ENCODE results near the gene ITGAD.

The ITGAD gene

DNA sequence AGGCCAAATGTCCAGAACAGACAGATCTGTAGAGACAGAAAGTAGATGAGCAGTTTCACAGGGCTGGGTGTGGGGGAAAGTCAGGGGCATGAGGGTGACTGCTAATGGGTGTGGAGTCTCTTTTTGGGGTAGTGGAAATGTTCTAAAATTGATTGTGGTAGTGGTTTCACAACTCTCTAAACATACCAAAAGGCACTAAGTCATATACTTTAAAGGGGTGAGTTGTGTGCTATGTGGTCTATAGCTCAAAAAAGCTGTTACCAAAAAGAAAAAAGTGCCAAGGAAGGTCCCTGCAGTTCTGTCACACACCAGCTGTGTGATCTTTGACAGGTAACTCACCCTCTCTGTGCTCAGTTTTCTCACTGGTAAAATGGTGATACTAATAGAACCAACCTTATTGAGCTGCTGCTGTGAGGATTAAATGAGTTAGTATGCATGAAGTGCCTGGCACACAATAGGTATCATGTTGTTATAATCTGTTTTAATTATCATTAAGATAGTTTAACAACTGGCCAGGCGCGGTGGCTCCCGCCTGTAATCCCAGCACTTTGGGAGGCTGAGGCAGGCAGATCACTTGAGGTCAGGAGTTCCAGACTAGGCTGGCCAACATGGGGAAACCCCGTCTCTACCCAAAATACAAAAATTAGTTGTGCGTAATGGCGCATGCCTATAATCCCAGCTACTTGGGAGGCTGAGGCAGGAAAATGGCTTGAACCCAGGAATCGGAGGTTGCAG, 27.8 kb upstream of the ITGAD start:
- no peak for DNase-seq

DNA sequence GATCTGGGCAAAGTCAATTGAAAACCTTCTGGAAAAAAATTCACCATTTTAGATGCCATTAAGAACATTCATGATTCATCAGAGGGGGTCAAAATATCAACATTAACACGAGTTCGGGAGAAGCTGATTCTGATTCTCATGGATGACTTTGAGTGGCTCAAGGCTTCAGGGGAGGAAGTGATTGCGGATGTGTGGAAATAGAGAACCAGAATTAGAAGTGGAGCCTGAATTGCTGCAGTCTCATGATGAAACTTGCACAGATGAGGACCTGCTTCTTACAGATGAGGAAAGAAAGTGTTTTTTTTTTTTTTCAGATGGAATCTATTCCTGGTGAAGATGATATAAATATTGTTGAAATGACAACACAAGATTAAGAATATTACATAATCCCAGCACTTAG, 25.3 kb upstream of the ITGAD start:
- DNase-seq: no peak

GRCh38 chr16:31371008-31371407, 22.1 kb upstream of the ITGAD start:
- DNase-seq: no peak

- no peak for DNase-seq
These were observed 21.3 kb upstream of the ITGAD start for GRCh38 chr16:31371619-31372484.

DNA sequence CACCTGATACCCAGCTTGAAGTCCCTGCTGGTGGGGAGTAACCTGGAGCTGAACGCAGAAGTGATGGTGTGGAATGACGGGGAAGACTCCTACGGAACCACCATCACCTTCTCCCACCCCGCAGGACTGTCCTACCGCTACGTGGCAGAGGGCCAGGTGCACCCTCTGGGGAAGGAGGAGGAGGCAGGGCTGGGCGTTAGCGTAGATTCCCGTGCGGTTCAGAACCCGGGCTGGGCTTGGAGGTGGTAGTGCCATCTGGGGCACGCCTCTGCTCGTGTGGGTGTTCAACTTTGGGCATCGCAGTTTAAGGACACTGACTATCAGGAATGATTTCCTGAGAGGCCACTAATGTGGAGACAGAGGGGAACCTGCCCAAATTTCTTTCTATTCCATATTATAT, 19.9 kb upstream of the ITGAD start:
- DNase-seq: no peak

DNA sequence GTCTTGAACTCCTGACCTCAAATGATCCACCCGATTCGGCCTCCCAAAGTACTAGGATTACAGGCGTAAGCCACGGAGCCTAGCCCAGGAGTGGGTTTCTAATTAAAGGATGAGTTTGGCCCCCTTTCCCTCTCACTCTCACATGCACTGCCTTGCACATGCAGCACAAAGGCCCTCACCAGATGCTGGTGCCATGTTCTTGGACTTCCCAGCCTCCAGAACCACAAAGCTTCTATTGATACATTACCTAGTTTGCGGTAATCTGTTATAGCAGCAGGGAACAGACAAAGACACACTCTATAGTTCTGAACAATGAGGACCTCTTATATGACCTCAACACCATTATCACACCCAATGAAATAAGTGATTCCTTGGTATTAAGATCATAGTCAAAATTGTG, 17.9 kb upstream of the ITGAD start:
- no peak for DNase-seq

- no peak for DNase-seq
These were observed 16.4 kb upstream of the ITGAD start for GRCh38 chr16:31376705-31377104.

DNA sequence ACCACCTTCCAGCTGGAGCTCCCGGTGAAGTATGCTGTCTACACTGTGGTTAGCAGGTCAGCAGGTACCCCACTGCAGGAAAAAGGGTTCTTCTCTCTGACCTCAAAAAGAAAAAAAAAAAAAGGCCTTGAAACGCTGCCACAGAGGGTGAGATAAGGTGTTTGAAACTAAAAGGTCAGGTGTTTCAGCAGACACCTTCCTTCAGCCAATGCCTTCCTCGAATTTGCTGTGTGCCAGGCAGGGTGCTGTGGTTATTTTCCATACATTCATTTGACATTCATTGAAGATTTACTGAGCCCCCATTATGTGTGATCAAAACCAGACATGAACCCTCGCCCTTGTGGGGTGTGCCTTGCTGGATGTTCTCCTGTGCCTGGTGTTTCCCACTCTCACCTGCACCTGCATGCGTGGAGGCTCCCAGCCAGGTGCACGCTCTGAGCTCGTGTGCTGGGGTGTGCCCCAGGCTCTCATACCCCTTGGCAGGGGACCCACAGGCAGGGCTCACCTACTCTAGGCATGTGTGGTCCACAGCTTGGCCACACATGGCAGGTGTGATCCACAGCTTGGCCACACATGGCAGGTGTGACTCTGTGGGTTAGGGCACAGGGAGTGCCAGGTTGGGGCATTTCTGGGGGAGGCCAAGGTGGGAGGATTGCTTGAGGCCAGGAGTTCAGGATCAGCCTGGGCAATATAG, 15.8 kb upstream of the ITGAD start:
- DNase-seq: no peak

DNA sequence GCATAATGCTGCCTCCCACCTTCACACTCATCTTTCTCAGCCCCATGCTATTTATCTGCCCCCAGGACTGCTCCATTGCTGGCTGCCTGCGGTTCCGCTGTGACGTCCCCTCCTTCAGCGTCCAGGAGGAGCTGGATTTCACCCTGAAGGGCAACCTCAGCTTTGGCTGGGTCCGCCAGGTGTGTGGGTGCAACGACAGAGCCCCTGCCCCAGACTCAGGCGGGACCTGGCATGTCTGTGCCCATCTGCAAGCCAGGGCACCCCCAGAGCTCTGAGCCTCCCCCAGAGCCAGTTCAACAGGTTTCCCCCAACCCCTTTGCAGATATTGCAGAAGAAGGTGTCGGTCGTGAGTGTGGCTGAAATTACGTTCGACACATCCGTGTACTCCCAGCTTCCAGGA, 12.9 kb upstream of the ITGAD start:
- no peak for DNase-seq

GRCh38 chr16:31382485-31383161, 10.5 kb upstream of the ITGAD start:
- no peak for DNase-seq

- DNase-seq: no peak
These were observed 7.5 kb upstream of the ITGAD start for GRCh38 chr16:31385680-31386079.

- no peak for DNase-seq
These were observed 6.8 kb upstream of the ITGAD start for GRCh38 chr16:31386157-31386984.

DNA sequence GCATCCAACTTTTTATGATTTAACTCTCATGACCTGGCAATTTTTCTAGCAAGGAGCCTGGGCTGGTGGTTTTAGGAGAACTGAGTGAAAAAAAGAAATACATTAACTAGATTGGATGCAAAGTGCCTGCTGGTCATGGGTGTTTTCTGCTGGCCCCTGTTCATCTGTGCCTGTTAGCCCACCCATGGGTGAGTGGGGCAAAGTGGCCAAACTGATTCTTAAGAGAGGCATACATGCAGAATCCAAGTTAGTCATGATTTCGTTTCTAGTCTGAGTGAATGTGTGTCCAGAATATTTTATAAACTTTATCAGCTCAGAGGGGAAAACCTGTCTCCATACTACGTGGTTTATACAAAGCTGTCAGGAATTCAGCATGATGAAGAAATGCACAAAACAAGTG, 4.6 kb upstream of the ITGAD start:
- DNase-seq: no peak

DNA sequence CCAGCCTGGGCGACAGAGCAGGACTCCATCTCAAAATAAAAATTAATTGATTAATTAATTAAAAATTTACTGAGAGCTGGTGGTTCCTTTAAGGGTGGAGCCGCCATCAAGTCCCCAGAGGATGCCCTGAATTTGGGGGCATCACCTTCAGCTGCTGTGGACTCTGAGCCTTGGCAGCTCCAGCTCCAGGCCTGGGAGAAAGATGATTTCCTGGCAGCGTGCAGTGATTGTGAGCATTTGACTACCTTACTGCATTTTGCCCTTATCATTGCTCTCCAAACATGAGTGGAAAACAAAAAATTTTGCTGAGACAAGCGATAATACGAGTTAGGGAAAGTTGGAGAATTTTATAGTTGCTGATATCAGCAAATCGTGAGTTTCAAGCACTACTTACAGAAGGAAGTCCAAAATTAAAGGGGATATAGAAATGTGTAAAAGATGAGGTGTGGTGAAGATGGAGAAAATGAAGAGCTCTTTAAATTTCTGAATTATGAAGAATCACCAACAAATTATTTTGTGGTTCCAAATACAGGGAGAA, 2.6 kb upstream of the ITGAD start:
- DNase-seq: no peak

DNA sequence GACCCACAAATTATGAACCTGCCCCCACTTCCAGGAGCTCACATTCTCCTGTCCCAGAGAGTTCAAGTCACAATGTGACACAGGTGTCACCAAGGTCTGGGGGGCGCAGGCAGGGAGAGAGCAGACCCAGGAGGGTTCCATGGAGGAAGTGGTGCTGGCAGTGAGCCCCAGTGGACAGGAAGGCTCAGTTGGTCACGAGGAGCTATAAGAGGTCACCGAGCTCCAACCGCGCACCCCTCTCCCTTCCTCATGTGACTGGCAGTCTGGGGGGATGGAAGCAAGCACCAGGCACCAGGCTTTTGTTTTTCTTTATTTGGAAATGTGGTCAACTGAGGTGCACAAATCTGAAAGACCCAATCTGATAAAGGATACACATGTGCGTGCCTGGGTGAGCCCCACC, 2.5 kb downstream of the ITGAD start:
- no peak for DNase-seq

GRCh38 chr16:31397096-31397660, 4.0 kb downstream of the ITGAD start:
- DNase-seq: no peak

GRCh38 chr16:31397701-31398100, 4.6 kb downstream of the ITGAD start:
- DNase-seq: no peak

DNA sequence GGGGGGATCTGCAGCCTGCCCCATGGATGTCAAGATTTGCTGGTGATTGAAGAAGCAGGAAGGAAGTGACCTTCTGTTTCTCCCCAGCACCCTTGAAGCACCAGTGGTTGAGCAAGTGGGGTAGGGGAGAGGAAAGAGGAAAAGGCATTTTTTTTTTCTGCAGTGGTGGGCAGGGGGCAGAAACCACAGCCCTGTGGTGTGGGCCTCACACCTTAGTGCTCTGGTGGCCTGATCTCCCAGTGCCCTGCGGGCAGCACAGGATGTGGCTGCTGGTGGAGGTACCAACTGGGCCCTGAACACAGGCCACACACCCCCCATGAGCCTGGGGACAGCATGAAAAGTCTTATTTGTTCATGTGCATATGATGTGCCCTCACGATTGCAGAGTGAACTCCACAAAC, 7.1 kb downstream of the ITGAD start:
- DNase-seq: no peak

- DNase-seq: no peak
These were observed 8.3 kb downstream of the ITGAD start for GRCh38 chr16:31401436-31401835.

DNA sequence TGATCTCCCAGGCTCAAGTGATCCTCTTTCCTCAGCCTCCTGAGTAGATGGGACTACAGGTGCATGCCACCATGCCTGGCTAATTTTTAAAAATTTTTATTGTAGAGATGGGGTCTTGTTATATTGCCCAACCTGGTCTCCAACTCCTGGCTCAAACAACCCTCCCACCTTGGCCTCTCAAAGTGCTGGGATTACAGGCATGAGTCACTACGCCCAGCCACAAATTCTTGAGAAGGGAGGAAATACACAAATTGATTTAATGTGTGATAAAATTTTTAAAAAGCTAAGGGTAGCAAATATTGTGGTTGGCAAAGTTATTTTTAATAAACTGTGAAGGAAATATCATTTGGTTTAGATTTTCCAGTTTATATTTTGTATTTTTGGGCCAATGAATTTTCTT, 9.6 kb downstream of the ITGAD start:
- DNase-seq: no peak

DNA sequence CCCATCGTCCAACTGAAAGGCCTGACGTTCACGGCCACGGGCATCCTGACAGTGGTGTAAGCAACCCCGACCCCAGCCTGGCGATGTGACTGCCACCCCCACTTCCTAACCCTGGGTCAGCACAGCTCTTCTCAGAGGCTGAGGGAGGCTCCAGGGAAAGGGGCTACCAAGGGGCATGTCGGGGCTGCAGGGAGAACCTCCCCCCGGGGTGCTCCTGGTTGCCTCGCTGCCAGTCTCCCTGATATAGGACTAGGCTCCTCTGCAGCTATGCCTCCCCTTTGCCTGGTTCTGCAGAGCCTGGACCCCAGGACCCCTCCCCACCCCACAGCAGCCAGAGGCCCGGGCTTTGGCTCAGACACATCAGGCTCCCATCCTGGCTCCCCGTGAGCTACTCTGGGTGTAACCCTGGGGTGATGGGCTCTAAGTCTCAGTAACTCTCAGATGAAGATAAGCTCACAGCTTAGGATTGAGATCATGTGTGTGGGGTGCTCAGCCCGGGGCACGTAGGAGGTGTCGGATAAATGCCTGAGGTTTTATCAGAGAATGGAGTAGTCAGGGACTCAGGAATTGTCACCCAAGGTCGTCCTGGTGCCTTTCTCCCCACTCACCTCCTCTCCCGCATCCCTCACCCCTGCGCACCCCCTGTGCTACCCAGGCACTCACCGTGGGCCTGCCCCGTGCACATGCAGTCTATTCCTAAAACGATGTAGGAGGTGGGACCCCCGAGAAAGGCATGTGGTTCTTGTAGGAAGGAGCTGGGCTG, 10.6 kb downstream of the ITGAD start:
- DNase-seq: no peak
